GM12892 (cell line): Measurements from ENCODE around the gene AQP7.
"Not testable (repeated sequence)": the region's sequence is repeated elsewhere in the genome, so short reads cannot be mapped to it uniquely, and the experiment has no call there.

Experiments used
- DNase-seq: peaks from one replicate; pipeline ENCODE4 v3.0.0; 2011; ENCODE audit not compliant: insufficient read length
- FAIRE-seq: peaks from 2 replicates; lab custom pipeline; 2011; peaks lifted over from hg19 to GRCh38; lab: Jason Lieb, UNC
- POLR2A ChIP-seq: IDR thresholded peaks from 2 replicates; pipeline ENCODE4 v1.6.1; 2011; ENCODE audit warnings: low read depth, low read length, control low read depth
- POLR2AphosphoS5 ChIP-seq: IDR thresholded peaks from 2 replicates; pipeline ENCODE4 v1.6.1; 2011; ENCODE audit warnings: low read depth, low read length, control low read depth
- TAF1 ChIP-seq: IDR thresholded peaks from 2 replicates; pipeline ENCODE4 v1.6.1; 2011; ENCODE audit warnings: low read depth, mild to moderate bottlenecking, control low read depth, low read length, borderline replicate concordance

Gene AQP7

DNA sequence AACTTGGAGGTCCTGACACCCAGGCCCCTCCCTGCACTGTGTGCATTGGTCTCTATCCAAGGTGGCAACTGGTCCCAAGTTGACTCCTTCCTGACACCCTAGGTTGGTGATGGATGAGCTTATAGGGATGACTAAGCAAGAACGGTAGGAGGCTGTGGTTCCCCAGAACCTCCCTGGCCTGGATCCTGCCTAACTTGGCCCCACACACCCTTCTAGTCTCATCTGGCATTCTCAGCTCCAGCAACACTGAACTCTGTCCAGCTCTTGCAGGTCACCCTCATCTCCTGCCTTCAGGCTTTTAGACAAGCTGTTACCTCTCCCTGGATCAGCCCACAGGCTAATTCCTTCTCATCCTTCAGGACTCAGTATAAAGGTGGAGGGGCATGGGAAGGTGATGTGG is 28.6 kb upstream of the AQP7 start:
- TF ChIP-seq POLR2AphosphoS5 = no peak
- TF ChIP-seq TAF1 = no peak
- TF ChIP-seq POLR2A = no peak
- FAIRE-seq = no peak
- no peak for DNase-seq

DNA sequence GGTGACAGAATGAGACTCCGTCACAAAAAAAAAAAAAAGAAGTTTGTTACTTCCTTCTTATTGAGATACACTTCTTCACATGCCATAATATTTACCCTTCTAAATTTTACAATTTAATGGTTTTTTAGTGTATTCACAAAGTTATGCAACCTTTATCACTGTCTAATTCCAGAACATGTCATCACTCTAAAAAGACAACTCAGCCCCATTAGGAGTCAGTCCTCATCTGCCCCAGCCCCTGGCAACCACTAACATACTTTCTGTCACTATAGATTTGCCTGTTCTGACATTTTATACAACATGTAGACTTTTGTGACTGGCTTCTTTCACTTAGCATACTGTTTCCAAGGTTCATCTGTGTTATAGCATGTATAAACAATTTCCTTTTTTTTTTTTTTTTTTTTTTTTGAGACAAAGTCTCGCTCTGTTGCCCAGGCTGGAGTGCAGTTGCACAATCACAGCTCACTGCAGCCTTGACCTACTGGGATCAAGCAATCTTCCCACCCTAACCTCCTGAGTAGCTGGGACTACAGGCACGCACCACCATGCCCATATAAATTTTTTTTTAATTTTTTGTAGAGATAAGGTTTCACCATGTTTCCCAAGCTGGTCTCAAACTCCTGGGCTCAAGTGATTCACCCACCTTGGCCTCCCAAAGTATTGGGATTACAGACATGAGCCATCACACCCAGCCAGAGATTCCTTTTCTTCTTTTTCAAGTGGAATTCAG is 27.1 kb upstream of the AQP7 start:
- DNase-seq = no peak
- TF ChIP-seq POLR2A (no peak), POLR2AphosphoS5 (no peak), TAF1 (no peak)
- no peak for FAIRE-seq

- no peak for DNase-seq
- FAIRE-seq = no peak
- TF ChIP-seq POLR2AphosphoS5 = no peak
- TF ChIP-seq POLR2A = no peak
- no peak for TF ChIP-seq TAF1
Measured at GRCh38 chr9:33426843-33427293, 24.5 kb upstream of the AQP7 start.

DNA sequence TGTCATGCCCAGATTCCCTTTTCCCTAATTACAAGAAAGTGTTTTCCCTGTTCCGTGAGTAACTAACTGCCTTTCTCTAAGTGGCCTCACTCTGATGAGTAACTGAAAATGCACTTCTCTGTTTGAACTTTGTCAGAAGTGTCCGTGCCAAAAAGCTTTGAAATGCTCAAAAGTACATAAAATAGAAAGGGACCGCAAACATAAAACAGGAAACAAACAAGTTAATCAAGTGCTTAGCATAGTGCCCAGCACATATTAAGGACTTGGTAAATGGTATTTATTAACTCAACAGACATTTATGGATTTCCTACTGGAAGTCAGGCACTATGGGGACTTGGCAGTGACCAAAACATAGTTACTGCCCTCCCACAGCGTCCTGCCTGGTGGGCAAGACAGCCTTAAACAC is 22.8 kb upstream of the AQP7 start:
- FAIRE-seq = no peak
- TF ChIP-seq POLR2A (no peak), TAF1 (no peak), POLR2AphosphoS5 (no peak)
- no peak for DNase-seq

- FAIRE-seq, DNase-seq: not testable (repeated sequence)
Measured at GRCh38 chr9:33424492-33424891, 22.1 kb upstream of the AQP7 start.

GRCh38 chr9:33424043-33424442 is 21.7 kb upstream of the AQP7 start:
- FAIRE-seq, DNase-seq: not testable (repeated sequence)

GRCh38 chr9:33419708-33420303 is 17.4 kb upstream of the AQP7 start:
- TF ChIP-seq POLR2A (no peak), POLR2AphosphoS5 (no peak), TAF1 (no peak)
- FAIRE-seq = no peak
- no peak for DNase-seq

DNA sequence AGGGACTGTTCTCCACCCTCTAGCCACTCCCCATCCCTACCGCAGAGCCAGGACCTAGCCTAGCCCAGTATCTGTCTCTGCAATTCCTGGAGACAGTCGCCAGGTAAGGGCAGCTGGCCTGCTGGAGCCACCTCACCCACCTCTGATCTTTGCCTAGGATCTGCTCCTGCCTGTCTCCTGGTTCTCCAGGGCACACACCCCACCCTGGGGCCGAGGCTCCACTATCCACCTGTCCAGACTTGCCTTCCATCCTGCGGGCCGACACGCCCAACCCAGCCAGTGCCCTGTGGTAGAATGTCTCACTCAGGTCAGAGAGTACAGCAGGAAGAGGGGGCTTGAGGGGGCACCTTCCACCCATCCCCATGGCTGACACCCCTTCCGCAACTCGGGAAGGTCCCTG is 15.7 kb upstream of the AQP7 start:
- TF ChIP-seq POLR2AphosphoS5 = no peak
- TF ChIP-seq POLR2A = no peak
- TF ChIP-seq TAF1 = no peak
- FAIRE-seq (no peak), DNase-seq (no peak)

DNA sequence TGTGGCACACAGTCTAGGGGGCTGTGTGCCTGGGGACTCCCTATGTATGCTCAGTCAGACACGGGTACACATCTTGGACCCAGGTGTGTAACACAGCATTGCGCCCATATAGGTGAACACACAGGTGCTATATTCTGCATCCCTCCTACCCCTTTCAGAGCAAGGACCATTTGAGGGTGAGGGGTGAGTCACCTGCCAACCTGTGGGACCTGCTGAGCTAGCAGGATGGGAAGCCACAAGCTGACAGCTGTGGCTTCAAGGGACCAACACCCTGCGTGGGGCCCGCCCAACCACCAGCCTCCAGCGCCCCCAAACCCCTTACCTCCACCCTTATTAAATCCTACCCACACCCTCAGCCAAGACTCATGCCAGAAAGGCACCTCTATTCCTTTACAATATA is 14.6 kb upstream of the AQP7 start:
- FAIRE-seq (no peak), DNase-seq (no peak)
- no peak for TF ChIP-seq POLR2AphosphoS5
- TF ChIP-seq POLR2A = no peak

GRCh38 chr9:33415501-33416038 is 13.2 kb upstream of the AQP7 start:
- DNase-seq (peak; percentile 66), FAIRE-seq (peak; percentile 36)
- TF ChIP-seq TAF1 = no peak
- no peak for TF ChIP-seq POLR2AphosphoS5

- no peak for FAIRE-seq
- TF ChIP-seq TAF1 = no peak
- DNase-seq = no peak
Measured at GRCh38 chr9:33414889-33415500, 12.6 kb upstream of the AQP7 start.

DNA sequence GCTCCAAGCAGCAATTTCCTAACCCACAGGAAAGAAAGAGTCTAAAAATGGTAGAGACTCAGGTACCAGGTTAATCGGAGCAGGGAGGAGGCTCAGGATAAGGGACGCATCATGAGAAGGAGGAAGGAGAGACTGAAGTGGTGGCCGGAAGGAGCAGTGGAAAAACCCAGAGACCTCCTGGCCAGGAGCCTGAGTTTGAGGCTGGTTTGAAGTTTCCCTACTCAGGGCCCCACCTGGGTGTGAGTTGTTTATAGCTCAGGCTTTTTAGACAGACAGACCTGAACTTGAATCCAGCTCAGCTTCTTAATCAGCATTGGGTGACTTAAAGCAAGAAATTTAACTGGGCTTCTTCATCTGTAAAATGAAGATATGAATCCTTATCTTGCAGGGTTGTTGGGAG is 11.9 kb upstream of the AQP7 start:
- TF ChIP-seq POLR2AphosphoS5 = no peak
- TF ChIP-seq POLR2A = no peak
- TF ChIP-seq TAF1 = no peak
- FAIRE-seq (no peak), DNase-seq (no peak)

GRCh38 chr9:33408087-33408486 is 5.7 kb upstream of the AQP7 start:
- TF ChIP-seq TAF1 (no peak), POLR2AphosphoS5 (no peak)
- DNase-seq = no peak
- FAIRE-seq = no peak

DNA sequence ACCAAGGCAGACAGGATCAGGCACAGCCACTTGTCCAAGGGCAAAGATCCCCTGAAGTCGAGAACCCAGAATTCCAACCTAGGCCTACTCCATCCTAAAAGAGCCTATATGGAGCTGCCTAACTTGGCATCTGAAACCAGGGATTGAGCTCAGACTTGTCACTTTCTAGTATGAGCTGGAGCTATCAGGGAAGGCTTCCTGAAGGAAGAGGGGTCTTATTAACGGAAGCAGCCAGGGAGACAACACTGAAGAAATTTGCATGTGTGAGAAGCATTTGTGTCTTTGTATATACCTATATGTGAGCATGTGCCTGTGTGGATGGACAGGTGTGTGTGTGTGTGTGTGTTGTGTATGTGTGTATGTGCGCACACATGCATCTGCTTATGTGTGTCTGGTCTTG is 4.7 kb upstream of the AQP7 start:
- no peak for TF ChIP-seq POLR2AphosphoS5
- no peak for TF ChIP-seq TAF1
- no peak for TF ChIP-seq POLR2A
- DNase-seq (no peak), FAIRE-seq (no peak)
